H9 (cell line): Measurements from ENCODE around the gene SPESP1. TPM values are rescaled to one million over a fixed set of nuclear protein-coding genes. Genes with fewer than 3 reads are reported as not detected.

ENCODE experiments used
- DNase-seq: peaks from one replicate; pipeline ENCODE4 v3.0.0-alpha.2; 2017
- H2AFZ ChIP-seq: one replicate; pipeline ENCODE4 v1.6.1; 2013; ENCODE audit warnings: mild to moderate bottlenecking, low read length, control low read depth, moderate library complexity
- H2AK5ac ChIP-seq: 2 replicates; pipeline ENCODE4 v1.6.1; 2013; ENCODE audit warnings: low read length, control low read depth, mixed read lengths; ENCODE audit not compliant: insufficient read length
- H2BK120ac ChIP-seq: one replicate; pipeline ENCODE4 v1.6.1; 2013; ENCODE audit warnings: low read depth, mild to moderate bottlenecking, low read length, control low read depth, inconsistent platforms; ENCODE audit not compliant: poor library complexity, severe bottlenecking
- H2BK12ac ChIP-seq: 2 replicates; pipeline ENCODE4 v1.6.1; 2013; ENCODE audit warnings: low read length, control low read depth, mixed read lengths, low read depth; ENCODE audit not compliant: insufficient read length
- H2BK15ac ChIP-seq: 2 replicates; pipeline ENCODE4 v1.6.1; 2013; ENCODE audit warnings: low read depth, low read length, control low read depth
- H2BK20ac ChIP-seq: one replicate; pipeline ENCODE4 v1.6.1; 2013; ENCODE audit warnings: low read depth, mild to moderate bottlenecking, low read length, control low read depth, inconsistent platforms; ENCODE audit not compliant: poor library complexity, severe bottlenecking
- H2BK5ac ChIP-seq: 2 replicates; pipeline ENCODE4 v1.6.1; 2013; ENCODE audit warnings: low read length, control low read depth, mixed read lengths; ENCODE audit not compliant: insufficient read length
- H3K14ac ChIP-seq: 2 replicates; pipeline ENCODE4 v1.6.1; 2013; ENCODE audit warnings: low read length, control low read depth; ENCODE audit not compliant: insufficient read depth
- H3K18ac ChIP-seq: 2 replicates; pipeline ENCODE4 v1.6.1; 2013; ENCODE audit warnings: low read depth, mild to moderate bottlenecking, mixed read lengths, low read length, control low read depth; ENCODE audit not compliant: insufficient read length
- H3K23ac ChIP-seq: 2 replicates; pipeline ENCODE4 v1.6.1; 2013; ENCODE audit warnings: low read length, control low read depth, mixed read lengths, low read depth; ENCODE audit not compliant: insufficient read length
- H3K23me2 ChIP-seq: 2 replicates; pipeline ENCODE4 v1.6.1; 2013; ENCODE audit warnings: low read depth, mild to moderate bottlenecking, mixed read lengths, low read length, control low read depth; ENCODE audit not compliant: insufficient read length, poor library complexity, severe bottlenecking
- H3K27ac ChIP-seq: 2 replicates; pipeline ENCODE4 v1.5.1; 2013; ENCODE audit warnings: low read length, control low read depth, mixed read lengths, low read depth; ENCODE audit not compliant: insufficient read length
- H3K27me3 ChIP-seq: 2 replicates; pipeline ENCODE4 v1.6.1; 2013; ENCODE audit warnings: low read length, control low read depth, inconsistent platforms; ENCODE audit not compliant: insufficient read depth
- H3K4ac ChIP-seq: 2 replicates; pipeline ENCODE4 v1.6.1; 2013; ENCODE audit warnings: low read depth, mild to moderate bottlenecking, control low read depth, inconsistent platforms, low read length, moderate library complexity
- H3K4me1 ChIP-seq: 2 replicates; pipeline ENCODE4 v1.6.1; 2013; ENCODE audit warnings: low read length, control low read depth, inconsistent platforms; ENCODE audit not compliant: insufficient read depth
- H3K4me2 ChIP-seq: 2 replicates; pipeline ENCODE4 v1.6.1; 2013; ENCODE audit warnings: low read length, control low read depth, mixed read lengths; ENCODE audit not compliant: insufficient read length, insufficient read depth
- H3K56ac ChIP-seq: 2 replicates; pipeline ENCODE4 v1.6.1; 2013; ENCODE audit warnings: low read depth, mild to moderate bottlenecking, mixed read lengths, low read length, control low read depth; ENCODE audit not compliant: insufficient read length
- H3K79me1 ChIP-seq: 2 replicates; pipeline ENCODE4 v1.6.1; 2013; ENCODE audit warnings: low read depth, mild to moderate bottlenecking, moderate library complexity, low read length, control low read depth, inconsistent platforms; ENCODE audit not compliant: insufficient read depth, poor library complexity, severe bottlenecking
- H3K79me2 ChIP-seq: 2 replicates; pipeline ENCODE4 v1.6.1; 2013; ENCODE audit warnings: low read length, control low read depth, inconsistent platforms; ENCODE audit not compliant: insufficient read depth
- H3K9ac ChIP-seq: 2 replicates; pipeline ENCODE4 v1.6.1; 2013; ENCODE audit warnings: low read length, control low read depth, mixed read lengths; ENCODE audit not compliant: insufficient read length; ENCODE audit errors: extremely low read depth
- H3K9me3 ChIP-seq: one replicate; pipeline ENCODE4 v1.6.1; 2013; ENCODE audit warnings: low read depth, low read length, inconsistent platforms; ENCODE audit not compliant: control insufficient read depth
- H3T11ph ChIP-seq: one replicate; pipeline ENCODE4 v1.6.1; 2013; ENCODE audit warnings: mild to moderate bottlenecking, low read length, control low read depth, inconsistent platforms
- H4K20me1 ChIP-seq: one replicate; pipeline ENCODE4 v1.6.1; 2013; ENCODE audit not compliant: control insufficient read depth, insufficient read length, insufficient read depth
- H4K5ac ChIP-seq: 2 replicates; pipeline ENCODE4 v1.6.1; 2013; ENCODE audit warnings: low read depth, mild to moderate bottlenecking, mixed read lengths, low read length, control low read depth; ENCODE audit not compliant: insufficient read length
- H4K8ac ChIP-seq: replicated peaks from 2 replicates; pipeline ENCODE4 v1.6.1; 2013; ENCODE audit warnings: low read length, control low read depth, mixed read lengths, low read depth; ENCODE audit not compliant: insufficient read length
- H4K91ac ChIP-seq: 2 replicates; pipeline ENCODE4 v1.6.1; 2013; ENCODE audit warnings: low read depth, mild to moderate bottlenecking, moderate library complexity, mixed read lengths, low read length, control low read depth; ENCODE audit not compliant: insufficient read length
- H3K27ac Mint-ChIP-seq, 3 experiments: 2 replicates in 2 of 3; 3 replicates in 1 of 3; pipeline ENCODE4 v1.8.0; 2020 to 2021; ENCODE audit warnings: mixed read lengths in 3 of 3, mild to moderate bottlenecking in 1 of 3, moderate library complexity in 1 of 3
- H3K27me3 Mint-ChIP-seq: 2 replicates; pipeline ENCODE4 v1.8.0; 2021; ENCODE audit warnings: low read depth, mild to moderate bottlenecking, moderate library complexity, mixed read lengths
- H3K36me3 Mint-ChIP-seq, 3 experiments: 2 replicates in 2 of 3; 3 replicates in 1 of 3; pipeline ENCODE4 v1.8.0; 2020 to 2021; ENCODE audit warnings: low read depth in 3 of 3, mixed read lengths in 3 of 3; ENCODE audit not compliant: insufficient read depth in 1 of 3
- H3K4me1 Mint-ChIP-seq, 2 experiments: 2 replicates each; pipeline ENCODE4 v1.8.0; 2020; ENCODE audit warnings: mixed read lengths in 2 of 2
- H3K4me3 Mint-ChIP-seq, 2 experiments: 2 replicates in 1 of 2; 3 replicates in 1 of 2; pipeline ENCODE4 v1.8.0; 2020 to 2021; ENCODE audit warnings: mild to moderate bottlenecking in 2 of 2, mixed read lengths in 2 of 2, moderate library complexity in 1 of 2
- H3K9me3 Mint-ChIP-seq, 2 experiments: 2 replicates in 1 of 2; 3 replicates in 1 of 2; pipeline ENCODE4 v1.8.0; 2020; ENCODE audit warnings: mild to moderate bottlenecking in 2 of 2, mixed read lengths in 2 of 2, moderate library complexity in 1 of 2
- CTCF ChIP-seq: fragments of 200-600 bp; sonication (generic); conservative IDR thresholded peaks from 3 replicates; pipeline ENCODE4 v1.8.0; 2021; ENCODE audit warnings: antibody characterized with exemption, mild to moderate bottlenecking
- WGBS: extraction: QIAGEN DNeasy Blood & Tissue Kit; methylation state at CpG from one replicate; pipeline ENCODE4 v1.1.7; 2013; ENCODE audit warnings: missing lambda C conversion rate, low lambda C conversion rate, mixed read lengths; ENCODE audit not compliant: insufficient read length; ENCODE audit errors: extremely low coverage; 5-methylcytosine and 5-hydroxymethylcytosine counted together
- total RNA-seq: library from RNA; stranded (reverse); gene quantifications from 2 replicates; pipeline ENCODE4 v1.2.1, GENCODE V29; 2021

SPESP1 gene
- total RNA-seq, 1 experiment from 2014 or later, result not detected

- no peak overlapping the region for H2BK20ac ChIP-seq
- no peak overlapping the region for H2BK5ac ChIP-seq
- no peak overlapping the region for H2BK12ac ChIP-seq
- no peak overlapping the region for H3K9ac ChIP-seq
- no peak for DNase-seq
- H4K20me1 ChIP-seq, result no peaks in the 10 kb centered on the region
- no peak overlapping the region for H3T11ph ChIP-seq
- no peak overlapping the region for H4K91ac ChIP-seq
- Mint-ChIP-seq H3K4me3 (no peak overlapping the region), H3K9me3 (peaks cover 3 to 13% of the 10 kb centered on the region in 2 experiments; a peak in 4 of 5 replicates), H3K27ac (no peak overlapping the region), H3K27me3 (peaks cover 4% of the 10 kb centered on the region), H3K36me3 (peaks cover 0 to 11% (median 2%) of the 10 kb centered on the region in 3 experiments; a peak in 4 of 7 replicates), H3K4me1 (no peaks in the 10 kb centered on the region)
- WGBS, result no CpG with 5 or more reads among the region's 3 CpGs
- no peak overlapping the region for H4K8ac ChIP-seq
- no peak overlapping the region for H2BK120ac ChIP-seq
- no peaks in the 10 kb centered on the region for H3K23me2 ChIP-seq
- H2BK15ac ChIP-seq, result no peak overlapping the region
- no peaks in the 10 kb centered on the region for H3K79me2 ChIP-seq
- H3K4ac ChIP-seq, result no peak overlapping the region
- H3K79me1 ChIP-seq, result no peaks in the 10 kb centered on the region
- H3K14ac ChIP-seq, result no peak overlapping the region
- no peaks in the 10 kb centered on the region for H3K27me3 ChIP-seq
- H3K18ac ChIP-seq, result no peak overlapping the region
- H2AK5ac ChIP-seq, result no peak overlapping the region
- H3K23ac ChIP-seq, result no peak overlapping the region
- no peak overlapping the region for H3K27ac ChIP-seq
- no peak for TF ChIP-seq CTCF
- no peaks in the 10 kb centered on the region for H3K4me1 ChIP-seq
- H3K9me3 ChIP-seq, result no peaks in the 10 kb centered on the region
- H3K4me2 ChIP-seq, result no peak overlapping the region
- no peak overlapping the region for H3K56ac ChIP-seq
- no peak overlapping the region for H2AFZ ChIP-seq
- no peak overlapping the region for H4K5ac ChIP-seq
Measured at GRCh38 chr15:68957696-68958095, 27.4 kb downstream of the SPESP1 start.
